GM19452 (cell line): ENCODE measurements around the gene CCDC71.

ENCODE experiments used
- ATAC-seq: cut with Tn5 transposase; IDR thresholded peaks from one replicate; pipeline ENCODE4 v1.9.1; 2021; ENCODE audit not compliant: unreplicated experiment

The CCDC71 gene

GRCh38 chr3:49171119-49171774 lies 5.1 kb upstream of the CCDC71 start, which contains the start of gene KLHDC8B:
TSS of gene KLHDC8B (plus strand) at chr3:49171598. CDS start at chr3:49172770, 1,172 bp downstream.
- no peak for ATAC-seq

- ATAC-seq, result no peak
Measured at GRCh38 chr3:49170744-49171118, 4.6 kb upstream of the CCDC71 start.

GRCh38 chr3:49166752-49167556 lies 823 bp upstream of the CCDC71 start:
- ATAC-seq, result no peak

GRCh38 chr3:49164983-49165720 lies 979 bp downstream of the CCDC71 start:
- ATAC-seq, result no peak

- ATAC-seq, result no peak
Measured at GRCh38 chr3:49163609-49164008, 2.5 kb downstream of the CCDC71 start.

- no peak for ATAC-seq
Measured at GRCh38 chr3:49162751-49163419, 3.2 kb downstream of the CCDC71 start.

- ATAC-seq, result no peak
Measured at GRCh38 chr3:49161808-49162530, 4.2 kb downstream of the CCDC71 start.

GRCh38 chr3:49161197-49161596 lies 4.9 kb downstream of the CCDC71 start:
- no peak for ATAC-seq

GRCh38 chr3:49158792-49159191 lies 7.3 kb downstream of the CCDC71 start:
- no peak for ATAC-seq

- ATAC-seq, result no peak
Measured at GRCh38 chr3:49158103-49158709, 7.9 kb downstream of the CCDC71 start.

GRCh38 chr3:49157289-49157688 lies 8.8 kb downstream of the CCDC71 start:
- no peak for ATAC-seq

- no peak for ATAC-seq
Measured at GRCh38 chr3:49153349-49153912, 12.7 kb downstream of the CCDC71 start.

- ATAC-seq, result no peak
Measured at GRCh38 chr3:49151610-49152009, 14.5 kb downstream of the CCDC71 start.

- no peak for ATAC-seq
Measured at GRCh38 chr3:49148159-49148558, 18.0 kb downstream of the CCDC71 start.

- ATAC-seq, result no peak
Measured at GRCh38 chr3:49140080-49140479, 26.1 kb downstream of the CCDC71 start.

GRCh38 chr3:49135499-49135898 lies 30.6 kb downstream of the CCDC71 start:
- no peak for ATAC-seq

- no peak for ATAC-seq
Measured at GRCh38 chr3:49134471-49135265, 31.5 kb downstream of the CCDC71 start.

- no peak for ATAC-seq
Measured at GRCh38 chr3:49133226-49133951, 32.7 kb downstream of the CCDC71 start.
